ENCODE measurements around the gene TTN. TPM values are rescaled to one million over a fixed set of nuclear protein-coding genes. Genes with fewer than 3 reads are reported as not detected.

TTN gene
- total RNA-seq, 1 donor from 2014 or later: 7.6 TPM

DNA sequence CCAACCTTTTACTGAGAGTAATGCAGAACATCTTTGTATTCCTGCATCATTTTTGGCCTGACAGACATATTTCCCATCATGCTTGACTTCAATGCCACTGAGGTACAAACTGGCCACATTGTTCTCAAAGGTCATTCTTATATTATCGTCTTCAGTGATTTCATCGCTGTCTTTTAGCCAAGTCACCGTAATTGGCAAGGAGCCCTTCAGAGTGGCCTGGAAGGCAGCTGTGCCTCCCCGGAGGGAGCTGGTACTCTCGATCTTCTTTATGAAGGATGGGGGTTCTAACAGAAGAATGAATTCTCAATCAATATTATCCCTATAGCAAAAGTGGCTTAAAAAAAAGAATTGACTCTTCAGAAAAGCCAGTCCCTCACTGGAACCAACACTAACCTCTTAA is 75.9 kb downstream of the TTN start:
- Histone ChIP-seq H3K9me3 (no peaks in the 10 kb centered on the region), H3K4me3 (no peak overlapping the region), H3K36me3 (no peaks in the 10 kb centered on the region), H3K4me1 (no peaks in the 10 kb centered on the region), H3K27ac (no peak overlapping the region), H3K27me3 (no peaks in the 10 kb centered on the region)
- TF ChIP-seq, protein P1, sequence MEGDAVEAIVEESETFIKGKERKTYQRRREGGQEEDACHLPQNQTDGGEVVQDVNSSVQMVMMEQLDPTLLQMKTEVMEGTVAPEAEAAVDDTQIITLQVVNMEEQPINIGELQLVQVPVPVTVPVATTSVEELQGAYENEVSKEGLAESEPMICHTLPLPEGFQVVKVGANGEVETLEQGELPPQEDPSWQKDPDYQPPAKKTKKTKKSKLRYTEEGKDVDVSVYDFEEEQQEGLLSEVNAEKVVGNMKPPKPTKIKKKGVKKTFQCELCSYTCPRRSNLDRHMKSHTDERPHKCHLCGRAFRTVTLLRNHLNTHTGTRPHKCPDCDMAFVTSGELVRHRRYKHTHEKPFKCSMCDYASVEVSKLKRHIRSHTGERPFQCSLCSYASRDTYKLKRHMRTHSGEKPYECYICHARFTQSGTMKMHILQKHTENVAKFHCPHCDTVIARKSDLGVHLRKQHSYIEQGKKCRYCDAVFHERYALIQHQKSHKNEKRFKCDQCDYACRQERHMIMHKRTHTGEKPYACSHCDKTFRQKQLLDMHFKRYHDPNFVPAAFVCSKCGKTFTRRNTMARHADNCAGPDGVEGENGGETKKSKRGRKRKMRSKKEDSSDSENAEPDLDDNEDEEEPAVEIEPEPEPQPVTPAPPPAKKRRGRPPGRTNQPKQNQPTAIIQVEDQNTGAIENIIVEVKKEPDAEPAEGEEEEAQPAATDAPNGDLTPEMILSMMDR (IDR thresholded peaks at IDR 0.05): no peak
- intact Hi-C loops (cut with DNase I): no loop called here
- no peak for DNase-seq (ENCODE audit: low spot score in 2 of 2)

GRCh38 chr2:178730049-178730448 is 77.2 kb downstream of the TTN start:
- no peaks in the 10 kb centered on the region for H3K36me3 ChIP-seq

GRCh38 chr2:178723786-178724346 is 83.4 kb downstream of the TTN start:
- Histone ChIP-seq H3K27ac (no peak overlapping the region), H3K9me3 (peaks cover 0 to 9% of the 10 kb centered on the region in 2 donors), H3K36me3 (no peaks in the 10 kb centered on the region), H3K4me3 (no peak overlapping the region), H3K27me3 (no peaks in the 10 kb centered on the region), H3K4me1 (no peaks in the 10 kb centered on the region)
- intact Hi-C loops (cut with DNase I): no loop called here
- TF ChIP-seq, protein P1 (IDR thresholded peaks at IDR 0.05): no peak
- DNase-seq (ENCODE audit: low spot score in 2 of 2): no peak

More at GRCh38 chr2:178730049-178730448, 77.2 kb downstream of the TTN start:
- H3K27ac ChIP-seq: no peak overlapping the region
- H3K27me3 ChIP-seq: no peaks in the 10 kb centered on the region
- DNase-seq (ENCODE audit: low spot score in 2 of 2): no peak
- H3K4me1 ChIP-seq: no peaks in the 10 kb centered on the region
- TF ChIP-seq, protein P1 (IDR thresholded peaks at IDR 0.05): no peak
- H3K4me3 ChIP-seq: no peak overlapping the region
- H3K9me3 ChIP-seq: no peaks in the 10 kb centered on the region
- intact Hi-C loops (cut with DNase I): no loop called here

GRCh38 chr2:178722296-178722695 is 84.9 kb downstream of the TTN start:
- Histone ChIP-seq H3K4me3 (no peak overlapping the region), H3K36me3 (no peaks in the 10 kb centered on the region), H3K27me3 (no peaks in the 10 kb centered on the region), H3K27ac (no peak overlapping the region), H3K4me1 (no peaks in the 10 kb centered on the region), H3K9me3 (peaks cover 0 to 14% of the 10 kb centered on the region in 2 donors)
- TF ChIP-seq, protein P1 (IDR thresholded peaks at IDR 0.05): no peak
- no peak for DNase-seq (ENCODE audit: low spot score in 2 of 2)
- intact Hi-C loops (cut with DNase I): no loop called here

DNA sequence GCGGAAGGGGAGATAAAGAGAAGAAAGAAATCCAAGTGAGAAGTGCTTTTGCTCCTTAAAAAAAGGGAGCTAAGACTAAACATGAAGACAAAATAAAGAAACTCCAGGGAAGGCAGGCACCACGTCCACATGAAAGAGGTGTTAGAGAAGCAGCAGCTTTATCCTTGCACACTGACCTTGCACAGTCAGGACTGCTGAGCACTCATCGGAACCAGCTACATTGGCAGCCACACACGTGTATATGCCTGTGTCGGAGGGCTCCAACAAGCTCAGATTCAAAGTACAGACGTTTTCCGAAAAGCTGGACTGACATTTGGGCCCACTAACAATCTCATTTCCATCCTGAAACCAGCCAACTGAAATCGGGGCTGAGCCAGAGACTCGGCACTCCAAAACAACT is 88.2 kb downstream of the TTN start:
- H3K9me3 ChIP-seq: peaks cover 0 to 21% of the 10 kb centered on the region in 2 donors
- no peak overlapping the region for H3K4me3 ChIP-seq
- DNase-seq (ENCODE audit: low spot score in 2 of 2): no peak
- TF ChIP-seq, protein P1 (IDR thresholded peaks at IDR 0.05): no peak
- intact Hi-C loops (cut with DNase I): no loop called here
- no peaks in the 10 kb centered on the region for H3K36me3 ChIP-seq
- no peak overlapping the region for H3K27ac ChIP-seq
- H3K4me1 ChIP-seq: no peaks in the 10 kb centered on the region
- H3K27me3 ChIP-seq: no peaks in the 10 kb centered on the region

DNA sequence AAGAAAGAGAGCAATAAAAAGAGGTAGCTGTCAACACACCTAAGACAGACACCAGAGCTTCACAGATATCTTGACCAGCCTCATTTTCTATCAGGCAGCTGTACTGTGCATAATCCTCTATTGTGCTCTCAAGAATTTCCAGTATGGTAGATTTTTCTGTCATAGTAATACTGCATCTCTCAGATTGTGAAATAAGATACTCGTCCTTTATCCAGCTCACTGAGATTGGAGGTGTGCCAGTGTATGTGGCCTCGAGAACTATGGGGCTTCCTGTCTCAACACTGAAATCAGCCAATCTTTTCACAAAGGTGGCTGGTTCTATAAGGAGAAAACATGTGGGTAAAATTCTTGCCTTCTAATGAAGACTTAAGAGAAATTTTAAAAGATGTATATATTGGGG is 88.9 kb downstream of the TTN start:
- Histone ChIP-seq H3K4me3 (no peak overlapping the region), H3K27ac (no peak overlapping the region), H3K4me1 (no peaks in the 10 kb centered on the region), H3K27me3 (no peaks in the 10 kb centered on the region), H3K36me3 (no peaks in the 10 kb centered on the region), H3K9me3 (peaks cover 0 to 21% of the 10 kb centered on the region in 2 donors)
- intact Hi-C loops (cut with DNase I): no loop called here
- TF ChIP-seq, protein P1 (IDR thresholded peaks at IDR 0.05): no peak
- DNase-seq (ENCODE audit: low spot score in 2 of 2): no peak

All from ascending aorta (tissue), 2 donors.